GM12873 (cell line): ENCODE measurements around the gene WHRN.

Source experiments
- CTCF ChIP-seq: IDR thresholded peaks from 2 replicates; pipeline ENCODE4 v1.5.1; 2012; ENCODE audit warnings: low read depth, mild to moderate bottlenecking, moderate library complexity, low read length, control low read depth; ENCODE audit not compliant: insufficient read depth; ENCODE audit errors: missing control alignments

Gene WHRN

GRCh38 chr9:114451707-114452031 lies 53.6 kb downstream of the WHRN start:
- no peak for TF ChIP-seq CTCF

GRCh38 chr9:114450833-114451706 lies 54.2 kb downstream of the WHRN start:
- TF ChIP-seq CTCF = no peak

GRCh38 chr9:114450181-114450580 lies 55.1 kb downstream of the WHRN start:
- TF ChIP-seq CTCF = no peak

GRCh38 chr9:114449236-114449635 lies 56.0 kb downstream of the WHRN start:
- TF ChIP-seq CTCF = no peak

- no peak for TF ChIP-seq CTCF
These were observed 56.6 kb downstream of the WHRN start for GRCh38 chr9:114448706-114449105.

- TF ChIP-seq CTCF = no peak
These were observed 58.4 kb downstream of the WHRN start for GRCh38 chr9:114446672-114447450.

- no peak for TF ChIP-seq CTCF
These were observed 59.2 kb downstream of the WHRN start for GRCh38 chr9:114446036-114446435.
